ENCODE measurements around the gene TMEM108.

DNA sequence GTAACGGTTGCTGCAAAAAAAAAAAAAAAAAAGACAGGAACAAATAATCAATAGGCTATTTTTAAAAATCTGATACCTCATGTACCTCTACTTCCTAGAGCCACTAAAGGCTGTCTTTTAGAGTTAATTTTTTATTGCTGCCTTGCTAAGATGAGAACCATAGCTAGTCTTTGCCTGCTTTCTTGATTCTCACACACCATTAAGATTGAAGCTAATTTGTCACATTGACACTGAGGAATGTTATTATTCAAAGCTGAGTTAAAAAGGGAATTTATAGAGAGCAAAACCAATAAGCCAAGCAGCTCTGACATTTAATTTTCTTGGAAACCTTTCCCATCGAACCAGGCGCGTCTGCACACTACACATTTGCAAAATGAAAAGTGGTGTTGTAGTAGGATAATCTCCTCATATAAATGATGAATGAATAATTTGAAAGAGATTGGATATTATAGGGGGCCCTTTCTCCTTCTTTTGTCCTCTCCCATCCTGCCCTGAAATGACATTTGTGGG, 149.7 kb downstream of the TMEM108 start:
- TF ChIP-seq, protein P1, sequence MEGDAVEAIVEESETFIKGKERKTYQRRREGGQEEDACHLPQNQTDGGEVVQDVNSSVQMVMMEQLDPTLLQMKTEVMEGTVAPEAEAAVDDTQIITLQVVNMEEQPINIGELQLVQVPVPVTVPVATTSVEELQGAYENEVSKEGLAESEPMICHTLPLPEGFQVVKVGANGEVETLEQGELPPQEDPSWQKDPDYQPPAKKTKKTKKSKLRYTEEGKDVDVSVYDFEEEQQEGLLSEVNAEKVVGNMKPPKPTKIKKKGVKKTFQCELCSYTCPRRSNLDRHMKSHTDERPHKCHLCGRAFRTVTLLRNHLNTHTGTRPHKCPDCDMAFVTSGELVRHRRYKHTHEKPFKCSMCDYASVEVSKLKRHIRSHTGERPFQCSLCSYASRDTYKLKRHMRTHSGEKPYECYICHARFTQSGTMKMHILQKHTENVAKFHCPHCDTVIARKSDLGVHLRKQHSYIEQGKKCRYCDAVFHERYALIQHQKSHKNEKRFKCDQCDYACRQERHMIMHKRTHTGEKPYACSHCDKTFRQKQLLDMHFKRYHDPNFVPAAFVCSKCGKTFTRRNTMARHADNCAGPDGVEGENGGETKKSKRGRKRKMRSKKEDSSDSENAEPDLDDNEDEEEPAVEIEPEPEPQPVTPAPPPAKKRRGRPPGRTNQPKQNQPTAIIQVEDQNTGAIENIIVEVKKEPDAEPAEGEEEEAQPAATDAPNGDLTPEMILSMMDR (IDR thresholded peaks at IDR 0.05; ENCODE audit: borderline replicate concordance, extremely low read depth, low read length, poor library complexity, severe bottlenecking) = no peak
- TF ChIP-seq EZH2 (IDR thresholded peaks at IDR 0.05; ENCODE audit: borderline replicate concordance, low read depth, low read length, severe bottlenecking) = no peak

All from DND-41 (cell line).